Measurements from ENCODE around the gene ERVV-1. TPM values are rescaled to one million over a fixed set of nuclear protein-coding genes. Genes with fewer than 3 reads are reported as not detected.

The ERVV-1 gene
- total RNA-seq = not detected in 2 replicates

DNA sequence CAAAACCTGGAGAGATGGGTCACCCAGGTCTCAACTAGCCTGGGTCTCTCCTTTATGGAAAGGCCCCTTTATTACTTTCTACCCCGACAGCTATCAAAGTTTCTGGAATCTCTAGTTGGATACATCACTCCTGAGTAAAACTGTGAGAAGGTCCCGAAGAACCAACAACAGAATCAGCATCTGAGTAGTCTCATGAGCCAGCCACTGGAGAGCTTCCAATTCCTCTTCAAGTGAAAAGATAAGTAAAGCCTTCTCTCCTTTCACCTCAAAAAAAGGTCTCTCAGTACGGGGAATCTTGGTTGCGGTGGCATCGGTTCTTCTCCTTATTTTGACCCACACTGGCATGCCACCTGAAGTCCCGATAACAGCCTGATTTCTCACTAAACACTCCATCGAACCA lies at the start of gene ERVV-1:
Gene ERVV-1 (plus strand): TSS at position 301 of the 400 bp plus-strand sequence. CDS start 170 bp downstream, outside the sequence.

Other genes with a start within 250 kb of the ERVV-1 start
- 6.3 and 7.1 TPM in 2 replicates for gene ZNF600, start 227.1 kb upstream of the ERVV-1 start, total RNA-seq
- gene ZNF28, start 192.3 kb upstream of the ERVV-1 start, total RNA-seq = 14.5 and 19.0 TPM in 2 replicates
- 19.9 and 23.2 TPM in 2 replicates for gene ZNF468, start 156.3 kb upstream of the ERVV-1 start, total RNA-seq
- 14.1 and 20.0 TPM in 2 replicates for gene ZNF320, start 116.3 kb upstream of the ERVV-1 start, total RNA-seq
- 5.0 and 6.1 TPM in 2 replicates for gene ZNF888, start 90.5 kb upstream of the ERVV-1 start, total RNA-seq
- gene ZNF816, start 51.0 kb upstream of the ERVV-1 start, total RNA-seq = 5.2 and 8.1 TPM in 2 replicates
- gene ERVV-2, start 30.8 kb downstream of the ERVV-1 start, total RNA-seq = not detected in 2 replicates
- gene ZNF160, start 89.5 kb downstream of the ERVV-1 start, total RNA-seq = 43.2 and 50.8 TPM in 2 replicates
- gene ZNF415, start 119.0 kb downstream of the ERVV-1 start, total RNA-seq = 8.4 and 11.2 TPM in 2 replicates
- 8.3 and 8.5 TPM in 2 replicates for gene ZNF347, start 145.1 kb downstream of the ERVV-1 start, total RNA-seq
- gene ZNF665, start 179.4 kb downstream of the ERVV-1 start, total RNA-seq = 5.2 and 7.5 TPM in 2 replicates
- 28.8 and 29.4 TPM in 2 replicates for gene ZNF677, start 241.0 kb downstream of the ERVV-1 start, total RNA-seq
- 0.16 TPM in 1 of 2 replicates, not detected in the other for gene VN1R2, start 244.4 kb downstream of the ERVV-1 start, total RNA-seq